ENCODE results near the gene C1orf159.

DNA sequence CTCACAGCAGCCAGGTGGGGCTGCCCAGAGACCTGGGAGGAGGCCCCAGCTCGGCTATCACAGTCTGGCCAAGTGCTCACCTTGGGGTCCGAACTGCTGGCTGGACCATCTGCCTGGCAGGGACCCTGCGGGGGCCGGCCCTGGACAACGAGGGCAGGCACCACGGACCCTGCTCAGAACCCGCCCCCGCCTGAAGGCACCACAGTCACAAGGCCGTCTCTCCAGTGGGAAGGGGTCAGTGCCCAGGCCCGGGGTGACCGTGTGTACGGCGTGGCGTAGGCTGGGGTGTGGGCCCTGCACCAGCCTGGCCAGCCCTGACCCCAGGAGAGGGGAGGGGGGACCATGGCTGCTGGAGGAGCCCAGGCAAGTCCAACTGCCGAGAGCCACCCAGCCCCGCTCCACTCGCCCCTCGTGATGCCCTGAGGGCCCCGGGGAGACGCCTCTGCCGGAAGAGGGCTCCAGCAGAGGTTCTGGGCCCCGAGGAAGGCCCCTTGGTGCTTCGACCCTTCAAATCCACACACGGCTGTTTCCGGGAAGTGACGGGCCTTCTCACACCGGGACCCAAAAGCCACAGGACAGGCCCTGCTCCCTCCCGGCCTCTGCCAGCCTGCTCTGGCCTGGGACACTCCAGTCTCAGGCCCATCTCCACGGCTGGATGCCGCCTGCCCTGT is 30.6 kb downstream of the C1orf159 start:
- TF ChIP-seq, protein P1, sequence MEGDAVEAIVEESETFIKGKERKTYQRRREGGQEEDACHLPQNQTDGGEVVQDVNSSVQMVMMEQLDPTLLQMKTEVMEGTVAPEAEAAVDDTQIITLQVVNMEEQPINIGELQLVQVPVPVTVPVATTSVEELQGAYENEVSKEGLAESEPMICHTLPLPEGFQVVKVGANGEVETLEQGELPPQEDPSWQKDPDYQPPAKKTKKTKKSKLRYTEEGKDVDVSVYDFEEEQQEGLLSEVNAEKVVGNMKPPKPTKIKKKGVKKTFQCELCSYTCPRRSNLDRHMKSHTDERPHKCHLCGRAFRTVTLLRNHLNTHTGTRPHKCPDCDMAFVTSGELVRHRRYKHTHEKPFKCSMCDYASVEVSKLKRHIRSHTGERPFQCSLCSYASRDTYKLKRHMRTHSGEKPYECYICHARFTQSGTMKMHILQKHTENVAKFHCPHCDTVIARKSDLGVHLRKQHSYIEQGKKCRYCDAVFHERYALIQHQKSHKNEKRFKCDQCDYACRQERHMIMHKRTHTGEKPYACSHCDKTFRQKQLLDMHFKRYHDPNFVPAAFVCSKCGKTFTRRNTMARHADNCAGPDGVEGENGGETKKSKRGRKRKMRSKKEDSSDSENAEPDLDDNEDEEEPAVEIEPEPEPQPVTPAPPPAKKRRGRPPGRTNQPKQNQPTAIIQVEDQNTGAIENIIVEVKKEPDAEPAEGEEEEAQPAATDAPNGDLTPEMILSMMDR (IDR thresholded peaks at IDR 0.05; ENCODE audit: low read depth, low read length): no peak
- no peak for TF ChIP-seq EZH2phosphoT487 (IDR thresholded peaks at IDR 0.05; ENCODE audit: low read depth)
